ENCODE results near the gene IGFN1.

GRCh38 chr1:201172326-201172725, 18.3 kb upstream of the IGFN1 start:
- TF ChIP-seq CTCF (IDR thresholded peaks at IDR 0.05) (no peak), POLR2A (IDR thresholded peaks at IDR 0.05) (no peak)

Measured in esophagus squamous epithelium (tissue), 4 donors.